Right atrium auricular region (tissue), 2 donors: ENCODE measurements around the gene STPG3. TPM values are rescaled to one million over a fixed set of nuclear protein-coding genes. Genes with fewer than 3 reads are reported as not detected.

Experiments
- DNase-seq: peaks from one replicate; pipeline ENCODE4 v3.0.0-alpha.2; 2019; ENCODE audit warnings: low spot score
- H3K27ac ChIP-seq, 2 donors: fragments of 200-600 bp; sonication (generic); 1 replicate in 1 of 2; 2 replicates in 1 of 2; pipeline ENCODE4 v1.5.1; 2016 to 2019
- H3K27me3 ChIP-seq, 2 donors: fragments of 200-600 bp; sonication (generic); one replicate each; pipeline versions ENCODE4 v1.5.1 to v1.6.0; 2017 to 2019
- H3K36me3 ChIP-seq: fragments of 200-600 bp; sonication (generic); one replicate; pipeline ENCODE4 v1.5.1; 2016
- H3K4me1 ChIP-seq, 2 donors: fragments of 200-600 bp; sonication (generic); one replicate each; pipeline versions ENCODE4 v1.5.1 to v1.6.0; 2017 to 2019
- H3K4me3 ChIP-seq, 2 donors: fragments of 200-600 bp; sonication (generic); 1 replicate in 1 of 2; 2 replicates in 1 of 2; pipeline ENCODE4 v1.5.1; 2017 to 2019; ENCODE audit warnings: mild to moderate bottlenecking in 1 of 2, moderate library complexity in 1 of 2
- H3K9me3 ChIP-seq, 2 donors: fragments of 200-600 bp; sonication (generic); one replicate each; pipeline ENCODE4 v1.5.1; 2019
- total RNA-seq, 2 donors: library from RNA; depleted of rRNA; stranded (reverse); fragments of >200 nt; gene quantifications; one replicate each; pipeline ENCODE4 v1.1.0, GENCODE V29; 2016
- TF ChIP-seq, protein P1 (sequence below), 2 donors: fragments of 200-600 bp; sonication (generic); IDR thresholded peaks; one replicate each; pipeline ENCODE4 v1.5.1; 2019; ENCODE audit warnings: antibody characterized with exemption in 2 of 2

The STPG3 gene
- total RNA-seq, 2 donors from 2014 or later, result not detected

DNA sequence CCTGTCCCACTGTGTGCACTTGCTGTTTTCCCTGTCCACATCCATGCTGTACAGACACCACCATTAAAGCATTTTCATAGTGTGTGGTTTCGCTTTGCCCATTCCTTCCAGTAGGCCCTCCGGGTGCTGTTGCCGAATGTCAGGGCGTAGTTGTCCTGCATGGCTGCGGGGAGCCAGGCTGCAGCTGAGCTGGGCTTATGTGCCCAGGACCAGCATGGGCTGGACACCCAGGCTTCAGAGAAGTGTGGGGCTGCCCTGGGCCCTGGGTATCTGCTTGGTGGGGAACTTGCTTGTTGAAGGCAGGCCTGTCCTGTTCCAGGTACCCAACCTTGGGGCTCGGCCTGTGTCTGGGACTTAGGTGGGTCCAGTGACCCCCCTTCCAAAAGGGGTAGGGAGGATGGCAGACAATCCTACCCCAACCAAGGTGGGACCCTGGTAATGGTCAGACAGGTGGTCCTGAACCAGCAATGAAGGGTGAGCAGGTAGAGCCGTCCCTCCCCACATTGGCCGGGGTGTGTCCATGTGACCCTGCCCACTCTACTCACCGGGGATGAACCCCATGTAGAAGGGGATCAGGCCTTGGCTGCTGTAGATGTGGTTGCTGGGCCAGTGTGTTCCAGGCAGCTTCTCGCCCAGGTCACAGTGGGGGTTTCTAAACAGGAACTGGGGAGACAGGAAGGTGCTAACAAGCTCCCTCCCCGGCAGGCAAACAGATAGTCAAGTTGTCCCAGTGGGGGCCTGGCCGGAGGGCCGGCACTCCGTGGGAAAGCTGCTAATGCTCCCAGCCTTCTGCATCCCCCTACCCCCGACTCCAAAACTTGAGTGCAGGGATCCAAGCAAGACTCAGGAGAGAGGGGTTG lies 7.2 kb upstream of the STPG3 start:
- H3K4me3 ChIP-seq, result no peak overlapping the region

DNA sequence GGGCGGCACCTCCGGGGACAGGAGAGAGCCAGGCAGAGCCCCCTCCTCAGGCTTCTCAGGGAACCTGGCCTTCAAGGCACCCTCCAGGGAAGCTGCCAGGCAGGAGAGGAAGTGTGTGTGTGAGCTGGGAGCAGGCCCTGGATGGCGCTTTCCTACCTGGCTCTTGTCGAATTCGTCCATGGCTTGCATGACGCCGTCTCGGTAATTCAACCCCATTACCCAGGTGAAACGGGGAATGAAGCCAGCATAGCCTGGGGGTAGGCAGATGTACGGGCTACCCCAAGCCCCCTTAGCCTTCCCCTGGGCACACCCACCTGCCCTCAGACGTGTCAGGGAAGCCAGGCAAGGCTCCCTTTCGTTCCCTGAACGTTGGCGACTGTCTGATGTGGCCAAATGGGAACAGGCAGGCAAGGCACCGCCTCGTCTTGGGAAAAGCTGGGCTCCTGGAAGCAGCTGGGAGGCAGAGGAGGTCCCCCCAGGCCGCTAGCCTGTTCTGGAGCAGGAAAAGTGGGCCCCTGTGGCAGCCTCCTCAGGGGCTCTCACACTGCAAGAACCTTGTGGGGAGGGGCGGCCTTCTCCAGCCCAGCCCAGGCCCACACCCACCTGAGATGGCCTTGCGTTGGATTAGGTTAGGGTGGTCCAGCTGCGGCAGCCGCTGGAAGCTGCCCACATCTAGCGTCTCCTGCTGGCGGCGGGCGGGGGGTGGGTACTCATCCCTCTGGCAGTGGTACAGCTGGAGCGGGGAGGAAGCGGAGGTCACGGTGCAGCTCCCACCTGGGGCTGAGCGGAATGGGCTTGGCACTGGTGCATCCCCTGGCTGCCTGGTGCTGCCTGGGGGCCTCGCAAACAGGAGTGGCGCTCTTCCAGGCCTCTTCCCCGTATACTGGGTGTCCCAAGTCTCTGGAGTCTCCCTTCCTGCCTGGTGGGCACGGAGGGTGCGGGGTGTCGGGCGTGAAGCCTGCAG lies 6.3 kb upstream of the STPG3 start:
- H3K4me1 ChIP-seq, result peaks cover 0 to 33% of the 10 kb centered on the region in 2 donors
- TF ChIP-seq, protein P1, sequence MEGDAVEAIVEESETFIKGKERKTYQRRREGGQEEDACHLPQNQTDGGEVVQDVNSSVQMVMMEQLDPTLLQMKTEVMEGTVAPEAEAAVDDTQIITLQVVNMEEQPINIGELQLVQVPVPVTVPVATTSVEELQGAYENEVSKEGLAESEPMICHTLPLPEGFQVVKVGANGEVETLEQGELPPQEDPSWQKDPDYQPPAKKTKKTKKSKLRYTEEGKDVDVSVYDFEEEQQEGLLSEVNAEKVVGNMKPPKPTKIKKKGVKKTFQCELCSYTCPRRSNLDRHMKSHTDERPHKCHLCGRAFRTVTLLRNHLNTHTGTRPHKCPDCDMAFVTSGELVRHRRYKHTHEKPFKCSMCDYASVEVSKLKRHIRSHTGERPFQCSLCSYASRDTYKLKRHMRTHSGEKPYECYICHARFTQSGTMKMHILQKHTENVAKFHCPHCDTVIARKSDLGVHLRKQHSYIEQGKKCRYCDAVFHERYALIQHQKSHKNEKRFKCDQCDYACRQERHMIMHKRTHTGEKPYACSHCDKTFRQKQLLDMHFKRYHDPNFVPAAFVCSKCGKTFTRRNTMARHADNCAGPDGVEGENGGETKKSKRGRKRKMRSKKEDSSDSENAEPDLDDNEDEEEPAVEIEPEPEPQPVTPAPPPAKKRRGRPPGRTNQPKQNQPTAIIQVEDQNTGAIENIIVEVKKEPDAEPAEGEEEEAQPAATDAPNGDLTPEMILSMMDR (IDR thresholded peaks at IDR 0.05), result no peak
- H3K27me3 ChIP-seq, result no peaks in the 10 kb centered on the region
- no peak for DNase-seq
- H3K4me3 ChIP-seq, result no peak overlapping the region
- H3K9me3 ChIP-seq, result no peaks in the 10 kb centered on the region
- H3K27ac ChIP-seq, result no peak overlapping the region
- H3K36me3 ChIP-seq, result peaks cover 23% of the 10 kb centered on the region

More for the DNA sequence above, 7.2 kb upstream of the STPG3 start:
- TF ChIP-seq, protein P1 (IDR thresholded peaks at IDR 0.05), result no peak
- peaks cover 23% of the 10 kb centered on the region for H3K36me3 ChIP-seq
- peaks cover 0 to 40% of the 10 kb centered on the region in 2 donors for H3K4me1 ChIP-seq
- H3K9me3 ChIP-seq, result no peaks in the 10 kb centered on the region
- H3K27me3 ChIP-seq, result no peaks in the 10 kb centered on the region
- DNase-seq, result no peak
- no peak overlapping the region for H3K27ac ChIP-seq

DNA sequence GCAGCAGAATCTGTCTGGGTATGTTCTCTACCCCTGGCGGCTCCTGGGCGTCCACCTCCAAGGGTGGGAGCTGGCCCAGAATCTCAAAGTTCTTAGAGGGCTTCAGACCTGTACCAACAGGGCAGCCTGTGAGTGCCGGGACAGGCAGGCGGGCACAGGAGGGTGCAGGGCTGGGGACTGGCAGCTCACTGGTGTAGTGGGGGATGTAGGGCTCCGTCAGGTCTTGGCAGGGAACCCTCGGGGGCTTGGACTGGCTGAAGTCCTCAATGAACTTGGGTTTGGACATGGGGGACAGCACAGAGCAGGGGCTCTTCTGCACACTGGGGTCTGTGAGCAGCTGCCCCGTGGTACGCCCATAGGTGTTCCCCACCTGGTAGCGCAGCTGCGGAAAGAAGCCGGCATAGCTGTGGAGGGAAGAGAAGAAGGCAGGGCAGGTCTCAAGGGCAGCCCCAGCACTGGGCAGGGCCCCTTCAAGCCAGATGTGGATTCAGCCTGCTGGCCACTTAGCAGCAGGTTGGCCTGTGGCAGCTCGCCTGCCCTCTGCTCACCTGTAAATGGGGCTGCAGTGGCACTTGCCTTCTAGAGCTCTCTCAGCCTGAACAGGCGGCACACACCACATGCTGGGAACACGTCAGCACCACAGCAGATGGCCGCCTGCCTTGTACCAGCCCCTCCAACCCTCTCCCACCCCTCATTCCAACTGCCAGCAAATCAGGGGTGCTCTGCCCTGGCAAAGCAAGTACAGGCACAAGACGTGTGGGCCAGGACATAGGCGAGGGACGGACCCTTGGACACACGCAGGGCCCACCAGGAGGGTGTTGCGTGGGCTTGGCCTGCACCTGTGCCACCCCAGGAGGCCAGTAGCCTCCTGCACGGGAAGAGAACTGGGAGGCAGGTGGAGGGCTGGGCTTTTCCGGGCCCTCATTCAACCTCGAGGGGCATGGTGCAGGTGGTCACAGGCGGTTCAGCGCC lies 5.3 kb upstream of the STPG3 start:
- no peak for DNase-seq
- Histone ChIP-seq H3K9me3 (no peaks in the 10 kb centered on the region), H3K27me3 (no peaks in the 10 kb centered on the region), H3K4me3 (no peak overlapping the region), H3K36me3 (peaks cover 23% of the 10 kb centered on the region), H3K4me1 (peaks cover 0 to 39% of the 10 kb centered on the region in 2 donors), H3K27ac (no peak overlapping the region)
- TF ChIP-seq, protein P1 (IDR thresholded peaks at IDR 0.05), result no peak

GRCh38 chr9:137247135-137247915 lies 3.8 kb upstream of the STPG3 start:
- Histone ChIP-seq H3K9me3 (no peaks in the 10 kb centered on the region), H3K4me3 (no peak overlapping the region), H3K4me1 (peaks cover 0 to 36% of the 10 kb centered on the region in 2 donors), H3K27ac (no peak overlapping the region), H3K27me3 (no peaks in the 10 kb centered on the region), H3K36me3 (peaks cover 16% of the 10 kb centered on the region)
- no peak for DNase-seq
- TF ChIP-seq, protein P1 (IDR thresholded peaks at IDR 0.05), result no peak
